Stimulated activated CD4-positive, alpha-beta T cell treated with anti-CD3 and anti-CD28 coated beads, Interleukin-15, amount 100 ng/mL, for 24 hours (primary cell): ENCODE data around the gene AKAP13.
A peak's percentile ranks its signal among the peaks of the same experiment; 100 is the strongest.

Source experiments
- DNase-seq: peaks from one replicate; pipeline ENCODE4 v3.0.0-alpha.2; 2020

Gene AKAP13

GRCh38 chr15:85389772-85390171, 9.4 kb downstream of the AKAP13 start:
- DNase-seq: no peak

GRCh38 chr15:85393210-85393609, 12.8 kb downstream of the AKAP13 start:
- DNase-seq: no peak

- DNase-seq: no peak
These were observed 14.3 kb downstream of the AKAP13 start for GRCh38 chr15:85394554-85395333.

GRCh38 chr15:85396554-85396953, 16.2 kb downstream of the AKAP13 start:
- no peak for DNase-seq

- DNase-seq: no peak
These were observed 16.7 kb downstream of the AKAP13 start for GRCh38 chr15:85397151-85397550.

GRCh38 chr15:85397926-85398325, 17.5 kb downstream of the AKAP13 start:
- no peak for DNase-seq

GRCh38 chr15:85398822-85399221, 18.4 kb downstream of the AKAP13 start:
- DNase-seq: no peak

- no peak for DNase-seq
These were observed 19.2 kb downstream of the AKAP13 start for GRCh38 chr15:85399627-85400026.

GRCh38 chr15:85400606-85401005, 20.2 kb downstream of the AKAP13 start:
- no peak for DNase-seq

- no peak for DNase-seq
These were observed 20.8 kb downstream of the AKAP13 start for GRCh38 chr15:85401108-85401774.

- DNase-seq: no peak
These were observed 21.9 kb downstream of the AKAP13 start for GRCh38 chr15:85402195-85402881.

- no peak for DNase-seq
These were observed 23.3 kb downstream of the AKAP13 start for GRCh38 chr15:85403745-85404144.

- DNase-seq: no peak
These were observed 23.9 kb downstream of the AKAP13 start for GRCh38 chr15:85404176-85404917.

GRCh38 chr15:85404918-85405866, 24.8 kb downstream of the AKAP13 start:
- no peak for DNase-seq

GRCh38 chr15:85406916-85407315, 26.5 kb downstream of the AKAP13 start:
- no peak for DNase-seq

GRCh38 chr15:85407421-85408269, 27.2 kb downstream of the AKAP13 start:
- peak; percentile 48 for DNase-seq

- peak; percentile 55 for DNase-seq
These were observed 27.9 kb downstream of the AKAP13 start for GRCh38 chr15:85408270-85408746.

GRCh38 chr15:85412066-85412465, 31.7 kb downstream of the AKAP13 start:
- DNase-seq: no peak

GRCh38 chr15:85412956-85413854, 32.8 kb downstream of the AKAP13 start:
- DNase-seq: peak; percentile 82

GRCh38 chr15:85414037-85414436, 33.6 kb downstream of the AKAP13 start:
- DNase-seq: no peak
